GM19324 (cell line): ENCODE measurements around the gene KLC4.
"Not testable (repeated sequence)": the region's sequence is repeated elsewhere in the genome, so short reads cannot be mapped to it uniquely, and the experiment has no call there.

Experiments used
- ATAC-seq: cut with Tn5 transposase; IDR thresholded peaks from one replicate; pipeline ENCODE4 v1.9.1; 2021; ENCODE audit warnings: mild to moderate bottlenecking, moderate library complexity; ENCODE audit not compliant: unreplicated experiment, low FRiP score

KLC4 gene

GRCh38 chr6:43060755-43061633 is 1.6 kb downstream of the KLC4 start:
- ATAC-seq = no peak

GRCh38 chr6:43061861-43062260 is 2.4 kb downstream of the KLC4 start:
- no peak for ATAC-seq

GRCh38 chr6:43062818-43063217 is 3.4 kb downstream of the KLC4 start:
- ATAC-seq = no peak

GRCh38 chr6:43070028-43070632 is 10.7 kb downstream of the KLC4 start:
- ATAC-seq = no peak

- ATAC-seq = no peak
These were observed 15.6 kb downstream of the KLC4 start for GRCh38 chr6:43074847-43075669.

GRCh38 chr6:43075670-43076463 is 16.4 kb downstream of the KLC4 start, which contains the start of gene PTK7:
Gene PTK7 (plus strand): TSS chr6:43076314. CDS start chr6:43076489, 175 bp downstream.
- no peak for ATAC-seq

- ATAC-seq = no peak
These were observed 17.3 kb downstream of the KLC4 start for GRCh38 chr6:43076464-43077332.

GRCh38 chr6:43077333-43077809 is 17.9 kb downstream of the KLC4 start:
- ATAC-seq = no peak

GRCh38 chr6:43077981-43078511 is 18.6 kb downstream of the KLC4 start:
- no peak for ATAC-seq

GRCh38 chr6:43078691-43079090 is 19.3 kb downstream of the KLC4 start:
- ATAC-seq = no peak

GRCh38 chr6:43081043-43081442 is 21.6 kb downstream of the KLC4 start:
- ATAC-seq = no peak

GRCh38 chr6:43081922-43082321 is 22.5 kb downstream of the KLC4 start:
- ATAC-seq = not testable (repeated sequence)

- no peak for ATAC-seq
These were observed 23.6 kb downstream of the KLC4 start for GRCh38 chr6:43082806-43083655.

- ATAC-seq = no peak
These were observed 26.7 kb downstream of the KLC4 start for GRCh38 chr6:43086022-43086658.

GRCh38 chr6:43088654-43089056 is 29.2 kb downstream of the KLC4 start:
- ATAC-seq = no peak

GRCh38 chr6:43089467-43089866 is 30.0 kb downstream of the KLC4 start:
- ATAC-seq = no peak

GRCh38 chr6:43089874-43090558 is 30.6 kb downstream of the KLC4 start:
- ATAC-seq = no peak
